NCI-H1105 (cell line): Measurements from ENCODE around the gene CDC14C.

Source experiments
- DNase-seq: peaks from one replicate; lab custom pipeline; 2025; lab: John Stamatoyannopoulos, UW

CDC14C gene

DNA sequence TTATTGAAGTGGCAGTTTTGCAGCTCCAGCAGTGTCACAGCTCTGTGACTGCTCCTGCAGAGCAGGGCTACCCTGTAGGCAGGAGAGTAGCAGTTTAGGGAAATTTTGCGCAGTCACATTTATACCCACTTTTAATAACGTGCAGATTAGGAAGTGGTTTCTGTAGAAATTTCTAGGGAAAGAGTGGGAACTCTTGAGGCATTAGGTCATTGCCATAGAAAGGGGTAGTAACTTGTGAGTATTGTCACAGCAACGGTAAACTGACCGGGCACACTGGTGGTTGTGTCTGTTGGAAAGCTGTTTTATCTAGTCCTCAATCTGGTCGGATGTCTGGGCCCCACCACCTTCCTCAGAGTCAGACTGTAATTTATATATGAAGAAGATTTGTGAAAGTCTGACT is 51.9 kb downstream of the CDC14C start:
- no peak for DNase-seq

DNA sequence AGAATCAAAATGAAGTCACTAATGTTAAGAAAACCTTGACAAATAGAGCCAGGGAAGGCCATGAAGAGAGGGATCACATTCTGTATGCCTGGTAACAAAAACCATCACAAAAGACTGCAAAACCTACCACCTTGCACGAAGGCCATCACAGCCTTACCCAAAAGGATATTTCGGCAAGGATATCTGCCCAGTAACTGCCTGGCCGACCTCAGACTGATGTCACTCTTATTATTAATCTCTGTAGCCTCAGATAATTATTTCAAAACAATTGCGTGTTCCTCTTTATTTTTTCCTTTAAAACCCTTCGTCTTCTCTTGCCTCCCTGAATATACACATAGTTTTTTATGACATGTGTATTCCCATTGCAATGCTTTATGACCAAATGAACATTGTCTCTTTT is 52.5 kb downstream of the CDC14C start:
- DNase-seq = no peak
